Type B pancreatic cell (in vitro differentiated cells): ENCODE measurements around the gene SPDYE4. TPM values are rescaled to one million over a fixed set of nuclear protein-coding genes. Genes with fewer than 3 reads are reported as not detected.

ENCODE experiments used
- DNase-seq: peaks from one replicate; pipeline ENCODE4 v3.0.0; 2021; ENCODE audit warnings: mixed read lengths; ENCODE audit not compliant: unreplicated experiment; ENCODE audit errors: extremely low spot score
- H3K27ac Mint-ChIP-seq: 2 replicates; pipeline ENCODE4 v1.8.0; 2021; ENCODE audit warnings: mild to moderate bottlenecking, mixed read lengths
- H3K27me3 Mint-ChIP-seq: 2 replicates; pipeline ENCODE4 v1.8.0; 2021; ENCODE audit warnings: mixed read lengths
- H3K36me3 Mint-ChIP-seq: 2 replicates; pipeline ENCODE4 v1.8.0; 2021; ENCODE audit warnings: mixed read lengths
- H3K4me1 Mint-ChIP-seq: one replicate; pipeline ENCODE4 v1.8.0; 2021; ENCODE audit warnings: mixed read lengths; ENCODE audit not compliant: unreplicated experiment
- H3K4me3 Mint-ChIP-seq: 2 replicates; pipeline ENCODE4 v1.8.0; 2021; ENCODE audit warnings: mild to moderate bottlenecking, mixed read lengths
- H3K9me3 Mint-ChIP-seq: 2 replicates; pipeline ENCODE4 v1.8.0; 2021; ENCODE audit warnings: mixed read lengths
- total RNA-seq: library from RNA; stranded (reverse); gene quantifications from 2 replicates; pipeline ENCODE4 v1.2.1, GENCODE V29; 2021; ENCODE audit warnings: low replicate concordance
- TF ChIP-seq, protein P1 (sequence below): fragments of 200-600 bp; sonication (generic); conservative IDR thresholded peaks from 2 replicates; pipeline ENCODE4 v1.5.0; 2021; ENCODE audit warnings: antibody characterized with exemption, mild to moderate bottlenecking

Gene SPDYE4
- total RNA-seq, 1 donor from 2014 or later, result not detected

DNA sequence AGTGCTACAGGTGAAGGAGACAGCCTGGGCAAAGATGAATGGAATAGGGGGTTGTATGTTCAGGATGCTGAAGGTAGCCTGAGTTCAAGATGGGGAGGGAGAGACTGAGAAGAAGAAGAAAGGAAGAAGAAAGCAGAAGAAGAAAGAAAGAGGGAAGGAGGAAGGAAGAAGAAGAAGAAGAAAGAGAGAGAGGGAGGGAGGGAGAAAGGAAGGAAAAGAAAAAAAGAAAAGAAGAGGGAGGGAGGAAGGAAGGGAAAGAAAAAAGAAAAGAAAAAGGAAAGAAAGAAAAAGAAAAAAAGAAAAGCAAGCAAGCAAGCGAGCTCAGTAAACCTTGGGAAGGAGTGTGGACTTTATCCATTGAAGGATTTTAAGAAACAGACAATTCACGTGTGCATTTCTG lies 21.6 kb downstream of the SPDYE4 start:
- no peak overlapping the region for H3K27ac Mint-ChIP-seq
- H3K4me1 Mint-ChIP-seq, result peaks cover 22% of the 10 kb centered on the region
- peaks cover 5% of the 10 kb centered on the region for H3K27me3 Mint-ChIP-seq
- TF ChIP-seq, protein P1, sequence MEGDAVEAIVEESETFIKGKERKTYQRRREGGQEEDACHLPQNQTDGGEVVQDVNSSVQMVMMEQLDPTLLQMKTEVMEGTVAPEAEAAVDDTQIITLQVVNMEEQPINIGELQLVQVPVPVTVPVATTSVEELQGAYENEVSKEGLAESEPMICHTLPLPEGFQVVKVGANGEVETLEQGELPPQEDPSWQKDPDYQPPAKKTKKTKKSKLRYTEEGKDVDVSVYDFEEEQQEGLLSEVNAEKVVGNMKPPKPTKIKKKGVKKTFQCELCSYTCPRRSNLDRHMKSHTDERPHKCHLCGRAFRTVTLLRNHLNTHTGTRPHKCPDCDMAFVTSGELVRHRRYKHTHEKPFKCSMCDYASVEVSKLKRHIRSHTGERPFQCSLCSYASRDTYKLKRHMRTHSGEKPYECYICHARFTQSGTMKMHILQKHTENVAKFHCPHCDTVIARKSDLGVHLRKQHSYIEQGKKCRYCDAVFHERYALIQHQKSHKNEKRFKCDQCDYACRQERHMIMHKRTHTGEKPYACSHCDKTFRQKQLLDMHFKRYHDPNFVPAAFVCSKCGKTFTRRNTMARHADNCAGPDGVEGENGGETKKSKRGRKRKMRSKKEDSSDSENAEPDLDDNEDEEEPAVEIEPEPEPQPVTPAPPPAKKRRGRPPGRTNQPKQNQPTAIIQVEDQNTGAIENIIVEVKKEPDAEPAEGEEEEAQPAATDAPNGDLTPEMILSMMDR, result no peak
- H3K9me3 Mint-ChIP-seq, result no peaks in the 10 kb centered on the region
- no peak for DNase-seq
- no peak overlapping the region for H3K4me3 Mint-ChIP-seq
- H3K36me3 Mint-ChIP-seq, result no peaks in the 10 kb centered on the region

DNA sequence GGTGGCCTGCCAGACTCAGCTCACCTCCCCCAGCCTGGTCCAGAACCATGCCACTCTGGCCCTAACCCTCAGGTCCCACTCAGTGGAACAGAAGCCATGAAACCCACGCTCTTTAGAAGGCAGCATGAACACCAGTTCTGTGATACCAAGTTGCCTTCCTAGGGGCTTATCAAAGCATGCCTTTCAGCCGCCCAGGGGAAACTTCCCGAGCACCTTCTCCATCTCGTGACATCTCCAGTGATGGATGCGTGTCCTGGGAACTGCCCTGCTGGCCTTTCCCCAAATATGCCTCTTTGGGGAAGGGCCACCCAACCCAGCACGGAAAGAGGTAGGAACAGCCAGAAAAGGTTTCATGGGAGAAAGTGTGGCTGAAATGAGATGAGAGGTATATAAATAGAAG lies 22.0 kb downstream of the SPDYE4 start:
- H3K27me3 Mint-ChIP-seq, result peaks cover 5% of the 10 kb centered on the region
- no peak for DNase-seq
- TF ChIP-seq, protein P1, result no peak
- peaks cover 22% of the 10 kb centered on the region for H3K4me1 Mint-ChIP-seq
- no peaks in the 10 kb centered on the region for H3K9me3 Mint-ChIP-seq
- no peak overlapping the region for H3K4me3 Mint-ChIP-seq
- H3K27ac Mint-ChIP-seq, result no peak overlapping the region
- H3K36me3 Mint-ChIP-seq, result no peaks in the 10 kb centered on the region

DNA sequence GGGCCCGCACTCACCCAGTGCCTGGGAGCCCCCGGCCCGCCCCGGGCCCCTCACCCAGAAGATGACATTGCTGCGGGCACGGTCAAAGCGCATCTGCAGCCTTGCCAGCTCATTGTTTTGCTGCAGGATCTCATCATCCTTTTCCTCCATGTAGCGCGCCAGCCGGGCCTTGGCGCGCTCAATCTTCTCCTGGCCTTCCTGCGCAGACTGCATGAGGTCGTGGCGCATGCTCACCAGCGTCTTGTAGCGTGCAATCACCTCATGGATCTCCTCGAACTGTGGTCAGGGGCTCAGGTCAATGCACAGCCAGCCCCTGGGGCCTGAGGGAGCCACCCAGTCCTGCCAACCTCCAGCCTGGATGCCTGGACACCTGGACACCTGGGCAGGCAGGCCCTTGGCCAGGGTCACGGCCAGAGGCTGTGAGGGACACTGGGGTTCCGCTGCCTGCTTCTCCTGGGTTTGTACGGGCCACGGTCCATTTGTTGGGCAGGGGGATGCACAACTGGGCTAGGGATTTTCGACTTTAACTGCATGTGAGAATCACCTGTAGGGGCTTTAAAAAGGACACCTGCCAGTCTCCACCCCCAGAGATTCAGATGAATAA lies 22.9 kb downstream of the SPDYE4 start:
- Mint-ChIP-seq H3K4me3 (no peak overlapping the region), H3K4me1 (peaks cover 22% of the 10 kb centered on the region), H3K9me3 (no peaks in the 10 kb centered on the region), H3K36me3 (no peaks in the 10 kb centered on the region), H3K27me3 (peaks cover 5% of the 10 kb centered on the region), H3K27ac (no peak overlapping the region)
- no peak for DNase-seq
- TF ChIP-seq, protein P1, result no peak

DNA sequence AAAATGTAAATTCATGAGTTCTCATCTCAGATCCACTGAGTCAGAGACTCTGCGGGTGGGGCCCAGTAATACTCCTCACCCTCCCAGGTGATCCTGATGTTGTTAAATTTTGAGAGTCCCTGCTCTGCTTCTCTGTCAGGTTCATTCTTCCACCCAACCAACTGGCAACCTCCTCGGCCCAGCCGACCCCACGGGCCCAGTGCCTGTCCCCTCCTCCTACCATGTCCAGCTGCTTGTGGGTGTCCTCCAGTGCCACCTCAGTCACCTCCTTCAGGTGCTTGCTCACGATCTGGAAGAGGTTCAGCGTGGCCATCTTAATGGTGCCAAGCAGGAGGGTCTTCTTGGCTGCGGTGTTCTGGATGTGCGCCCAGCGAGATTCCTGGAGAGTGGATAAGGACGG lies 23.5 kb downstream of the SPDYE4 start:
- Mint-ChIP-seq H3K27me3 (peaks cover 5% of the 10 kb centered on the region), H3K36me3 (no peaks in the 10 kb centered on the region), H3K9me3 (no peaks in the 10 kb centered on the region), H3K4me3 (no peak overlapping the region), H3K4me1 (peaks cover 21% of the 10 kb centered on the region), H3K27ac (no peak overlapping the region)
- DNase-seq, result no peak
- TF ChIP-seq, protein P1, result no peak

DNA sequence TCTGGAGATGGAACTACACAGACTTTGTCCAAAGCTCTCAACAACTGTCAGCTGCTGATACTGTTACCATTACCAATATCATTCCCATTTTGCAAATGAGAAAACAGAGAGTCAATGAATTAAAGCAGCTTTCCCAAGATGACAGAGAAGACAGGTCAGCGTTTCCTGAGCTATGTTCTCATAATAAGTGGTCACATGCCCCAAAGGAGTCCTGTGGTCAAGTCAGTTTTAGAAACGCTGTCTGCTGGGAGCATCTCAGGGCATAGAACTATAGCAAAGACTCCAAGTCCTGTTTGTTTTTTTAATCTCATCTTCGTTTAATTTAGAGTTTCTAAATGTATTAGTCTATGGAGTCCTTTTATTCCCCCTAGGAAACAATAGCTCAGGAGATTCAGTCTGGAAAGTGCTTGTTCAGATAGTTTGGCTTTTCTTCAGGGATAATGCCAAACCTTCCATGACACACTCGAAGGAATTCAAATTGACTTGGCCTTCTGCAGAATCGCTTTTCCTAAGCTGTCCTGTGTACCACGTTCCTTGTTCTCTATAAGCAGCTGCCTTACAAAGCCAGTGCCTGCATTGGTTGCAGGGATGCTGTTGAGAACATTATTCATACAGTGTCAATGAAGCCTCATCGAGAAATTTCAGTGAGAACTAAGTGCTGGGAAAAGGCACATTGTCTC lies 25.8 kb downstream of the SPDYE4 start:
- Mint-ChIP-seq H3K27ac (no peak overlapping the region), H3K4me3 (no peak overlapping the region), H3K4me1 (peaks cover 11% of the 10 kb centered on the region), H3K9me3 (no peaks in the 10 kb centered on the region), H3K27me3 (peaks cover 5% of the 10 kb centered on the region), H3K36me3 (no peaks in the 10 kb centered on the region)
- TF ChIP-seq, protein P1, result no peak
- DNase-seq, result no peak
